ENCODE data around the gene DRAM2. TPM values are rescaled to one million over a fixed set of nuclear protein-coding genes. Genes with fewer than 3 reads are reported as not detected.
"Not testable (repeated sequence)": the region's sequence is repeated elsewhere in the genome, so short reads cannot be mapped to it uniquely, and the experiment has no call there.

DRAM2 gene
- total RNA-seq, 1 donor from 2014 or later, result 95.6 TPM

GRCh38 chr1:111142356-111142975 is 2.6 kb upstream of the DRAM2 start:
- DNase-seq (ENCODE audit: low read depth), result no peak

- peak; percentile 7 for DNase-seq (ENCODE audit: low read depth)
Measured at GRCh38 chr1:111141245-111142220, 1.6 kb upstream of the DRAM2 start.

DNA sequence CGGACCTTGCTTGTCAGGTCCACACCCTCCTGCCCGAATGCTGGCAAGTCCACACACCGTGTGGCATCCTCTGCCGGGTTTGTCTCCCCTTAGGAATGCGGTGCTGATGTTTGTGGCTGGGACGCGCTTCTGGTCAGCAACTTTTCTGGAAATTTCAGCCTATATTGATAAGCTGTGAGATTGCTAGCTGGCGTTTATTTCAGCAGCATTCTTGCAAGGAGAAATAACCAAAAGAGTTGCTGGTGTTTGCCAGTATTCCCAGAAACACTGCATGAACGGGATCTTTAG is 731 bp upstream of the DRAM2 start:
- DNase-seq (ENCODE audit: low read depth), result peak; percentile 41

DNA sequence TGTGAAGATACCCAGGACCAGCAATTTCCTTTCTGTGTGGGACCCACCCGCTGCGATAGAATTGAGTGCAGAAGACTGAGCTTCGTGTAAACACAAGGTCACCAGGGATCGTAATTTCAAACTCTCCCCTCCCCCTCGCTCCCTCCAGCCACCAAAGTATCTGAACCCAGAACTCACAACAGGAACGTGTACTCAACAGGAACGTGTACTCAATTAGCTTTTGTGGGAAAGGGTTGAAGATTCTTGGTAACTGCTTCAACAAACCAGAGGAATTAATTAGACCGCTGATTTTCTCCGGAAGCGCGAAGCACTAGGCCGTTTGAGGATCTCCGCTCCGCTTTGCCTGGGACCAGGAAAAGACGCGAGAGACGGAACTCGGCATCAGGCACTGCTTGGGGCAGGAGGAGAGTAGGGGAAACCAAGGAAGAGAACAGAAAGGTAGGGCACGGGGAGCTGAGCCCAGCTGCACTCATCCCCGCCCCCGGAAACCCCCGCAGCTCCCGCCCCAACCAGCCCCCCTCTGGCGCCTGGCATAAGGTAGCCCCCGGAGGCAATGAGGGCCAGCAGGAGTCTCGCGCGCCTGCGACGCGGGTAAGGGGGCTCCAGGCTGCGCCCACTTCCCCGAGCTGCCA is 453 bp downstream of the DRAM2 start:
- DNase-seq (ENCODE audit: low read depth), result peak; percentile 68

- DNase-seq (ENCODE audit: low read depth), result no peak
Measured at GRCh38 chr1:111133866-111134265, 6.0 kb downstream of the DRAM2 start.

DNA sequence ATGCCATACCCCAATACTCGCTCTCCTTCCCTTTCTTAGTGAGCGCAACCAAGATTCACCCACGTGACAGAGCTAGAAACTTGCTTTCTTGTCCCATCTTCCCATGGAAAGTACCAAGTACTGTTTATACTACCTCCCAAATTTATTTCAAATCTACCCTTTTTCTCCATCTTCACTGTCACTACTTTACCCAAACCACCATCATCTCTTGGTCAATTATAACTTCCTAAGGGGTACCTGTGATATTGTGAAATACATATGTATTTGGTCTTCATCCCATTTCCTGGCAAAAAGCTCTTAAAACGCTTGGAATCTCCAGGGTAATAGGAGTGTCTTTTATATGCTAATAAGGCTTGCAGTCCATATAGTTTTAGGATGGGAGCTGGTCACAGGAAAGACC is 8.2 kb downstream of the DRAM2 start:
- no peak for DNase-seq (ENCODE audit: low read depth)

- DNase-seq (ENCODE audit: low read depth), result no peak
Measured at GRCh38 chr1:111129376-111129775, 10.5 kb downstream of the DRAM2 start.

GRCh38 chr1:111127923-111128643 is 11.8 kb downstream of the DRAM2 start:
- no peak for DNase-seq (ENCODE audit: low read depth)

- no peak for DNase-seq (ENCODE audit: low read depth)
Measured at GRCh38 chr1:111126354-111126753, 13.5 kb downstream of the DRAM2 start.

- DNase-seq (ENCODE audit: low read depth), result no peak
Measured at GRCh38 chr1:111116496-111116895, 23.4 kb downstream of the DRAM2 start.

DNA sequence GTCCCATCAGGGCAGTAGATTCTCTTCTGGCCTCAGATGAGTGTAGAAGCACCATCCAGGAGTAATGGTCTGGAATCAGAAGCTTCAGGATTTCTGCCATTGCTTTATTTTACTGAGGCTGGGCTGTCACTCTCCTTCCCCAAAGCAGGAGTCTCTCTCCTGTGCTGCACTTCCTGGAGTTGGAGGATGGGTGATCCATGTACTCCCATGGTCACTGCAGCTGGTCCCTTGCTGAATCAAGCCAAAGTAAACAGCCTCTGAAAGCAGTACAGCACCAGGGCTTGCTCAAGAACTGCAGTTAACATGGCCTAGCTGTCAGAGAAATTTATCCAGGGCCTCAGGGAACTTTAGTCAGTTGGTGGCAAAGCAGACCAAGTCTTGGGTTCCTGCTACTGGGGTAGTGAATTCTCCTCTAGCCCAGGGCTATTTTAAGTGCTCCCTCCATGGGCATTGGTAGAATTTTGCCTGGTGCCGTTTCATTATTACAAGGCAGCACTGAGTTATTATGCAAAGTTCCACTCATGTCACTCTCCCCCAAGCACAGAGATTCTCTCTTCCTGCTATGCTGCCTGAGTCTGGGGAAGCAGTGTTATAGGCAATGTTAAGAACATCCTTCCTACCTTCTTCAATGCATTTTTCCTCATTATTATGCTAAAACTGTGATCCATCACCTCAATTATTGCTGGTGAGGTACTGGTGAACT is 29.5 kb downstream of the DRAM2 start:
- peak; percentile 51 for DNase-seq (ENCODE audit: low read depth)

DNA sequence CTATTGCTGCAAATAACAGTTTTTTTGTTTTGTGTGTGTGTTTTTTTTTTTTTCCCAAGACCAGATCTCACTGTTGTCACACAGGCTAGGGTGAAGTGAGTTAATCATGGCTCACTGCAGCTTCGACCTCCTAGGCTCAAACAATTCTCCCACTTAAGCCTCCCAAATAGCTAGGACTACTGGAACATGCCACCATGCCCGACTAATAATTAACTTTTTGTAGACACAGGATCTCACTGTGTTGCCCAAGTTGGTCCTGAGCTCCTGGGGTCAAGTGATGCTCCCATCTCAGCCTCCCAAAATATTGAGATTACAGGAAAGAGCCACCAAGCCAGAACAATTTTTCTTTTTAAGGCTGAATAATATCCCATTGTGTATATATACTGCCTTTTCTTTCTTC is 34.9 kb downstream of the DRAM2 start:
- DNase-seq (ENCODE audit: low read depth), result no peak

- no peak for DNase-seq (ENCODE audit: low read depth)
Measured at GRCh38 chr1:111101854-111102642, 37.8 kb downstream of the DRAM2 start.

DNA sequence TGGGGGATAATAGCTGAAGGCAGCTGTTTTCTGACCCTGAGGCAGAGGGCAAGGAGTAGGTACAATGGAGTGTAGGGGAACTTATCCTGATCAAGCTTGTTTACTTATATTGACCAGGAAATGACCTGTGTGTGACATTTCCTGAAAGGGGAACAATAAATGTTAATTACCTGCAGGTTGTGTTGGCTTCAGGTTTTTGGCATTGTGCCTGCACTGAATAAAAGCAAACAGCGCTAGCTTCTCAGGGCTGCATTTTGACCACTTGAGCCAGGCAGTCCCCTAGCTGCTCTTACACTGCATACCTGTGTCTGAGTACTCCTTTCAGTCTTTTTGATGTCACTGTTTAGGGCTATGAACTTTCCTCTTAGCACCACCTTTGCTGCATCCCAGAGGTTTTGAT is 40.6 kb downstream of the DRAM2 start:
- no peak for DNase-seq (ENCODE audit: low read depth)

GRCh38 chr1:111097356-111098099 is 42.4 kb downstream of the DRAM2 start:
- DNase-seq (ENCODE audit: low read depth), result peak; percentile 15

DNA sequence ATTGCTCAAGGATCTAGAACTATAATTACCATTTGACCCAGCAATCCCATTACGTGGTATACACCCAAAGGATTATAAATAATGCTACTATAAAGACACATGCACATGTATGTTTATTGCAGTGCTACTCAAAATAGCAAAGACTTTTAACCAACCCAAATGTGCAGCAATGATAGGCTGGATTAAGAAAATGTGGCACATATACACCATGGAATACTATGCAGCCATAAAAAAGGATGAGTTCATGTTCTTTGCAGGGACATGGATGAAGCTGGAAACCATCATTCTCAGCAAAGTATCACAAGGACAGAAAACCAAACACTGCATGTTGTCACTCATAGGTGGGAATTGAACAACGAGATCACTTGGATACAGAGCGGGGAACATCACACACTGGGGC is 44.5 kb downstream of the DRAM2 start:
- DNase-seq (ENCODE audit: low read depth), result not testable (repeated sequence)

DNA sequence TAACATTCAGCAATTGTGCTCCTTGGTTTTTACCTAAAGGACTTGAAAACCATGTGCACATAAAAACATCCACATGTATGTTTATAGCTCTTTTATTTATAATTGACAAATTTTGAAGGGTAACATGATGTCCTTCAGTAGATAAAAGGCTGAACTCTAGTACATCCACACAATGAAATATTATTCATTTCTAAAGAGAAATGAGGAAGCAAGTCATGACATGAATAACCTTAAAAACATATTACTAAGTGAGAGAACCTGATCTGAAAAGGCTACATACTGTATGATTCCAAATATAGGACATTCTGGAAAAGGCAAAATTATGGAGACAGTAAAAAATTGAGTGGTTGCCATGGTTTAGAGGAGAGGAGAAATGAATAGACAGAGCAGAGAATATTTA is 50.3 kb downstream of the DRAM2 start:
- DNase-seq (ENCODE audit: low read depth), result no peak

DNA sequence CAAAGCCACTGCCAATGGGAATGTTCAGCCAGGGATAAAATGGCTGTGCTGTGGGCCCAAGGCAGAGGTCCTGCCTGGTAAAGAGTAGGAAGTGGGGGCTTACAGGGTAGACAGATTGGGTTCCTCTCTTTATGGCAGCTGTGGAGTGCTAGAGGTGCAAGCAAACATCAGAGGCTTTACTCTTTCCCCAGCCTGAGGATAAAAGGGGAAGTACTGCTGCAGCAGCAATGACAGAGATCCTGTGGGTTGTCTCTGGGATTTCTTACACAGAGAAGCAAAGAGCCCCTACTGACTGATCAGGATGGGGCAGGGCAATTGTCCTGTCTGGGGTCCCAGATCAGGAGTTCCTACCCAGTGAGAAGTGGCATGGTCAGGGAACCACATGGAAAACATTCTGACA is 54.2 kb downstream of the DRAM2 start:
- no peak for DNase-seq (ENCODE audit: low read depth)

DNA sequence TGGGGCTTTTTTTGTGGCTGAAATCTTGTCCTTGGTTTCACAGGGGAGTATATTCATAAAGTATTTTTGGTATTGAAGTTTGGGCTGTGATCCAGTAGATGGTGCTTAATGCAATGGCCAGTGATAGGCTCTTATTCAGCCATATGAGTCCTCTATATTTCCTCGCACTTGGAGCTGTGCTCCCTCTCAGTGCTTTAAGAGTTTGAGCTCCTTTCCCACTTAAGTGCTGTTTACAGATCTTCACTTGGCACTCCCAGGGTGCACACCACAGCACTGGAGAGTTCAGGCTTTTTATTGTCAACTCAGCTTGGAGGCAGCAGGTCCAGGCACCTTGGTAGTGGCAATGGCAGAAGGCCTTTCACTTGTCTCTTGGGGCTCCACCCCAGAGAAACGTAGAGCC is 54.9 kb downstream of the DRAM2 start:
- DNase-seq (ENCODE audit: low read depth), result no peak

Data from renal cortical epithelial cell (primary cell).